Activated CD4-positive, alpha-beta T cell treated with anti-CD3 and anti-CD28 coated beads, Interleukin-2, amount 50 U/mL, for 24 hours (primary cell): ENCODE data around the gene TCF7.

Experiments used
- DNase-seq, 2 donors: peaks; one replicate each; pipeline ENCODE4 v3.0.0-alpha.2; 2020; ENCODE audit warnings: low read depth in 1 of 2, low spot score in 1 of 2

TCF7 gene

DNA sequence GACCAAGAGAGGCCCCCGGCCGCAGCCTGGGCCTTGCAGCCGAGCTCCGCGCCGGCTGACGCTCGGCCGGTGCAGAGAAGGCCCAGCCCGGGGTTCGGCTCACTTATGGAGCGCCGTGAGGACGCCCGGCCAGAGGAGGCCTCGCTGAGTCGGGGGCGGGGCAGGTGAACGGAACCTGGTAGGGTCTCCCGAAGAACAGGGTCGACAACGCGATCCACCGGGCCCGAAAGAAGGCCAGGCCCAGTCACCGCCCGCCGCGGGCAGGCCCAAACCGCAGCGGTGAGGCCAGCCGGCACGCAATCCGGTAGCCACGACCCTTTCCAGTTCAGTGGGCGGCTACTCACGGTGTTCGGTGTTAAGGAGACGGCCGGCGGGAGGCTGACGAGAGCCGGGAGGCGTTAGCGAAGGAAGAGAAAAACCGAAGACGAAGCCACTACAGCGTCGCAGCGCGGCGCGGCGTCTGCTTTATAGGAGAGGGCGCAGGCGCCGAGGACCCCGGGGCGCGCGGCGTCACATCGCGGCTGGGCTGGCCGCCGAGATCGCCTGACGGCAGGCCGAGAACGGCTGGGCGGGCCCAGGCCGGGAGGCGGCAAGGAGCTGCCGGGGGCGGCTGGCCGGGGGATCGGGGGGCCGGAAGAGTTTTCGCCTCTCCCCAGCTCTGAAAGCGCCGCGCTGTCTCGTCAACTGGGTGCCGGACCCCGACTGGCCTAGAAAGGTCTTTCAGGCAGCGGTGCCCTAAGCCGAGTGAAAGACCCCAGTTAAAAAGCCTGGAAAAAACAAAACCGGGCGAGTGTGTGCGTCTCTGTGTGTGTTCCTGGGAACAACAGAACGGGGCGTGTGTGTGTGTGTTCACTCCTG, 62.3 kb downstream of the TCF7 start, which contains the start of gene SKP1:
Gene SKP1 (minus strand): TSS at position 440 of the 858 bp plus-strand sequence. CDS start 2,928 bp downstream, outside the sequence.
- DNase-seq, result peak; percentile 72 to 83

DNA sequence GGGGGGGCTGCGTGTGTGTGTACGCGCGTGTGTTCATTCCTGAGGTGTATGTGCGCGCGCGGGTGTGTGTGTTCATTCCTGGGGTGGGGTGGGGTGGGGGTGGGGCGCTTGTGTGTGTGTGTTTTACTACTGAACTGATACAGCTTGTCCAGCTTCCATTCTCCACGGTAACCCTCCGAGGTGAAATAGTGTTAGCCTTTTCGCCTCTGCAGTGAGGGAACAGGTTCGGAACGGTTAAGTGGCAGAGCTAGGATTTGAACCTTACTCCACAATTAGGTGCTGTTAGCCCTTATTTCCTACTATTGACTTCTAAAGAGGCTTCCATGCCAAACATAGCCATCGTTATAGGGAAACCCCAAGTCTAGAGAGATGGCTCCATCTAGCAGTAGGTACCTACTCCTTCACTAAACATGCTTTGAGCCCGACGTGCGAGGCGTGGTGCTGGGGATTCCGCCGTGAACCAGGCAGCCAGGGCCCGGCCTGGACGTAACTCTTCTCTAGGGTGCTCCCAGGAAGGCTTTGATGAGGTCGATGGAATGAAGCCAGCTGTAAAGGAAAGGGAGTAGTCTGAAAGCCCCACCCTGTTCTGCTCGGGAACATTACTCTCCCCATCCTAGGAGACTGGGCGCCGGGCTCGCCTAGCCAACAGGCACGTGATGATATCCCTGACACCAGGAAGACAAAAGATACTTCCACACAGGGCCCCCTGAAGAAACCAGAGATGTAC, 63.1 kb downstream of the TCF7 start:
- DNase-seq, result no peak

- DNase-seq, result no peak
Observed at GRCh38 chr5:134178096-134178419, 63.6 kb downstream of the TCF7 start.

GRCh38 chr5:134183481-134183880, 69.0 kb downstream of the TCF7 start:
- no peak for DNase-seq

DNA sequence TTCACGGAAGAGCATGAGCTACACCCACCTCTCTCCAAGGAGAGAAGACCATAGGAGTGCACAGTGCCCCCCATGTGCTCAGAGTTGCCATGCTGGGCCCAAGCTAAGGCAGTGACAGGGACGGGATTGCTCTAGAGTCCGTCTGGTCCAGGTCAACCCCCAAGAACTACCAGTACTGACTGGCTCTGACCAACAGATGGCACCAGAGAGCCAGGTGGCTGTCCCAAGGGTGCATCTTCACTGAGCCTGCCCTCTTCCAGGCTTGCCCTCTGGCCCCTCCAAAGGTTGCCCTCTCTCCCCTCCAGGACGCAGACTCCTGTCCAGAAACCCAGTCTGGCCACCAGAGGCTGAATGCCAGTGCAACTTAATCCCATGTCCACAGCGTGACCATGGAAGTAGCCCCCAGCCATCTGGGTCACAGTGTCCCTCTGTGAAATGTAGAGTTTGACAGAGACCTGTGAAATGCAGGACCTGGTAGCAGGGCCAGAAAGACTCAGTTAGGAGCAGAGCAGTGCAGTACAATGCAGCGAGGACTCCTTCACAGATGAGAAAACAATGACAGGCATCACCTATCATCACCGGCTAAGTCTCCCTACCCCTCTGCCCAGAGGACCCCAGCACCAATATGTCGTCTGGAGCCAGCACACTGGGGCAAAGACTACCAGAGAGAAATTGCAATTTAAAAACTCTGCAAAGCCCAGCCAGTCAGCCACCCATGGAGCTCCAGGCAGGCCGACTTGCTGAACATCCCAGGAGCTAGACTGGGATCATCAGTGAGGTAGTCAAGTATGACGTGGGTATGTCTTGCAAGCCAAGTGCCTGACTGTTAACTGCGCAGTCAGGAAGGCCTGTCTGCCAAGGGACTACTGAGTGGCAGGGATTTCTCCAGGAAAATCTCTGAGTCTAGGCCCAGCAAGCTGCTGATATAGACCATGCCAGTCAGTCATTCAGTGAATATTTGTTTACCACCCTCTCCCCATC, 70.0 kb downstream of the TCF7 start:
- DNase-seq, result peak; percentile 52 to 68

DNA sequence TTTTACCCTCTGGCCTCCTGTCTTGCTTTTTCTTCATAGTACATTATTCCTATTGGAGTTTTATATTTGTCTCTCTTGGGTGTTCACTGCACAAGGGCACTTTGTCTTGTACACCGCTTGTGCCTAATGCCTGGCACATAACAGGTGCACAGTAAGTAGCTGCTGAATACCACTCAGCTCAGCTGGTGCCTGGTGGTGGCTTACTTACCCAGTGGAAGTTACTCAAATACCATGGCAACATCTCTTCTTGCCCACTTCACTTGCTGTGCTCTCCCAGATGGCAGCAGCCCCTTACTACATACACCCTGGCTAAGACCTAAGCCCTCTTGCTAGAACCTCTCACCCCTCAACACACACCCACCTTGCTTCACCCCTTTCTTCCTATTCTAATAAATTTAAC, 73.6 kb downstream of the TCF7 start:
- no peak for DNase-seq

GRCh38 chr5:134189031-134189430, 74.5 kb downstream of the TCF7 start:
- DNase-seq, result no peak

DNA sequence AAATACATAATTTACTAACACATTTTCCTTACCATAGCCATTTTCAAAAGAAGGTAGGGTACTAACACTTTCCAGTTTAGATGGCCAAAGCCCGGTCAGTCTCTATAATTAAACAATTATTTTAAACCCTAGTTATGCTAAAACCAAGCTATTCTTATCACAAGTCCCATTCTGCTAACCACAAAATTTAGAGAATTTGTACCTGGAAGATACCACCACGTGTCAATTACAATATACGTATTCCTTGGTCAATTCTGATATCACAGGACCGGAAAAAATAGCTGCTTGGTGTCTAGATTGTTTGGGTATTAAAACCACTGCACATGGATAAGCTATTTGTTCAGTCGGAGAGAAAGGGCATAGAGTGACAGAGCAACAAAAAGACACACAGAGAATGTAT, 81.2 kb downstream of the TCF7 start:
- DNase-seq, result no peak
